ENCODE measurements around the gene PREX1. TPM values are rescaled to one million over a fixed set of nuclear protein-coding genes. Genes with fewer than 3 reads are reported as not detected.

Gene PREX1
- total RNA-seq, 1 experiment from 2014 or later: 9.5 TPM

DNA sequence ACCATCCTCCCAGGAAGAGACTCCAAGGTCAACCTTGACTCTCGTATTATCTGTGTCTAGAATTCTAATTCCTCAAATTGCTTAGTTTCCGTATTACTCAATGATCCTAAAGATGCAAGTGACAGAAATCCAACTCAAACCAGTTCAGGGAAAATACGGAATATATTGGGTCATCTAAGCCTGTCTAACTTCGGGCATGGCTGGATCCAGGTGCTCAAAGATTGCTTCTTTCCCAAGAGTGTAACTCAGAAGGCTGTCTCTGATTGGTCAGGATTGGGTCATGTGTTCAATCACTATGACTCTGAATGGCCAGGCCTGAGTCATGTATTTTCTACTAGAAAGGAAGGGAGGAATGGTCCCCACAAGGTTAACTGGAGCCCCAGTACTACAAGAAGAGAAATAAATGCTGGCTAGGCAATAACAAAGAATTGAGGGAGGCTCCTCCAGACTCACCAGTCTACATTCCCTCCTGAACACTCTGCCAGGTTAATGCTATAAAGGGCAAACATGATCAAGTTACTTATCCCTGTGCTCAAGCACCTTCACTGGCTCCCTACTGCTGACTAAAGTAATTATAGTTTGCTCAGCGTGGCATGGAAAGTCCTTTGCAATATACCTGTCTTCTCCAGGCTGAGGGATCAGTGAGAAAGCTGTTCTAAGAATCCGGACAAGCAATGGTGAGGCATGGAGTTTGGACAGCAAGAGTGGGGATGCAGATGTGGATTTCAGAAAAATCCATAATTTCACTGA lies 15.4 kb upstream of the PREX1 start:
- no peak overlapping the region for H3K4me3 Mint-ChIP-seq (ENCODE audit: unreplicated experiment)
- TF ChIP-seq, protein P1, sequence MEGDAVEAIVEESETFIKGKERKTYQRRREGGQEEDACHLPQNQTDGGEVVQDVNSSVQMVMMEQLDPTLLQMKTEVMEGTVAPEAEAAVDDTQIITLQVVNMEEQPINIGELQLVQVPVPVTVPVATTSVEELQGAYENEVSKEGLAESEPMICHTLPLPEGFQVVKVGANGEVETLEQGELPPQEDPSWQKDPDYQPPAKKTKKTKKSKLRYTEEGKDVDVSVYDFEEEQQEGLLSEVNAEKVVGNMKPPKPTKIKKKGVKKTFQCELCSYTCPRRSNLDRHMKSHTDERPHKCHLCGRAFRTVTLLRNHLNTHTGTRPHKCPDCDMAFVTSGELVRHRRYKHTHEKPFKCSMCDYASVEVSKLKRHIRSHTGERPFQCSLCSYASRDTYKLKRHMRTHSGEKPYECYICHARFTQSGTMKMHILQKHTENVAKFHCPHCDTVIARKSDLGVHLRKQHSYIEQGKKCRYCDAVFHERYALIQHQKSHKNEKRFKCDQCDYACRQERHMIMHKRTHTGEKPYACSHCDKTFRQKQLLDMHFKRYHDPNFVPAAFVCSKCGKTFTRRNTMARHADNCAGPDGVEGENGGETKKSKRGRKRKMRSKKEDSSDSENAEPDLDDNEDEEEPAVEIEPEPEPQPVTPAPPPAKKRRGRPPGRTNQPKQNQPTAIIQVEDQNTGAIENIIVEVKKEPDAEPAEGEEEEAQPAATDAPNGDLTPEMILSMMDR (IDR thresholded peaks at IDR 0.05; ENCODE audit: insufficient read depth in 1 of 2, low read depth in 1 of 2, low read length in 1 of 2, severe bottlenecking in 1 of 2, unreplicated experiment in 1 of 2): no peak
- H3K9me3 Mint-ChIP-seq (ENCODE audit: unreplicated experiment): no peaks in the 10 kb centered on the region
- no peaks in the 10 kb centered on the region for H3K9me3 ChIP-seq
- no peaks in the 10 kb centered on the region for H3K4me1 Mint-ChIP-seq (ENCODE audit: low read depth, unreplicated experiment)
- peaks cover 5% of the 10 kb centered on the region for H3K27me3 Mint-ChIP-seq (ENCODE audit: insufficient read depth, unreplicated experiment)
- no peaks in the 10 kb centered on the region for H3K36me3 Mint-ChIP-seq (ENCODE audit: insufficient read depth, unreplicated experiment)
- H3K27ac Mint-ChIP-seq (ENCODE audit: unreplicated experiment): no peak overlapping the region
- H3K36me3 ChIP-seq (ENCODE audit: control insufficient read depth, insufficient read depth, low read length): no peaks in the 10 kb centered on the region
- ChIA-PET CTCF (no interaction called here), POLR2A (no interaction called here)
- no TSS peak for BruUV-seq (replicated peaks)
- intact Hi-C loops (cut with micrococcal nuclease; ENCODE audit: unreplicated experiment): no loop called here
- no peaks in the 10 kb centered on the region for H3K4me1 ChIP-seq
- DNase-seq: no peak
- H3K4me3 ChIP-seq (ENCODE audit: low read depth, low read length): no peak overlapping the region
- no peaks in the 10 kb centered on the region for H3K27me3 ChIP-seq (replicated peaks; ENCODE audit: control insufficient read depth, insufficient read depth, low read length)

DNA sequence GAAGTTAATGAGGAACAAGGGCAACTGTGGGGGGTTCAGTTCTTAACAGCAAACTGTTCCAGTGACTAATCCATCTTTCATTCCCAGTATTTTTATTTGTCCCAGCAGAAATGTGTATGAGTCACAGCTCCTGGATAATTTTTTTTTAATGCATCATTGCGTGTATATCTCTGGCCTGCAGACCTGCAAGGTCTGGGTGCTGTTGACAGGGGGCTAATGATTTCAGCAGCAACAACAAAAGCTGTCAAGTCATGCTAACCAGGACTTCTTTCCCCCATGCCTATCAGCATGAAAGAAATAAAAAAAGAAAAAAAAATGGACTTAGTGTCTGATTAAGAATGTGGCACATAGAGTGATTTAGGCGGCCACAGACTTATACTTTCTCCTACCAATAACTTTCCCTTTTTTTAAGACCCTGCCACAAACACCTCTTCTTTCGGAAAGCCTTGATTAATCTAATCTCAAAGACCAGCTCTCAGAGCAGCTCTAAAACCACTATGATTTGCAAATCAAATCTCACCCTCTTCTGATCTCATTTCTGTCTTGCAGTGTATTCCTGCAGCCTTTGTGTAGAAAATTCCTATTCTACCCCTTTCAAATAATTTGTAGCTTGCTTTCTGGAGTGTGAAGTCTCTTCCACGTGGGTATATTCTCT lies 14.2 kb upstream of the PREX1 start:
- intact Hi-C loops (cut with micrococcal nuclease; ENCODE audit: unreplicated experiment): no loop called here
- POLR2A ChIA-PET: no interaction called here
- Histone ChIP-seq H3K27me3 (replicated peaks; ENCODE audit: control insufficient read depth, insufficient read depth, low read length) (no peaks in the 10 kb centered on the region), H3K4me3 (ENCODE audit: low read depth, low read length) (no peak overlapping the region), H3K4me1 (no peaks in the 10 kb centered on the region), H3K36me3 (ENCODE audit: control insufficient read depth, insufficient read depth, low read length) (no peaks in the 10 kb centered on the region), H3K9me3 (no peaks in the 10 kb centered on the region)
- CTCF ChIA-PET: no interaction called here
- Mint-ChIP-seq H3K27ac (ENCODE audit: unreplicated experiment) (no peak overlapping the region), H3K4me1 (ENCODE audit: low read depth, unreplicated experiment) (no peaks in the 10 kb centered on the region), H3K4me3 (ENCODE audit: unreplicated experiment) (no peak overlapping the region), H3K36me3 (ENCODE audit: insufficient read depth, unreplicated experiment) (no peaks in the 10 kb centered on the region), H3K9me3 (ENCODE audit: unreplicated experiment) (no peaks in the 10 kb centered on the region), H3K27me3 (ENCODE audit: insufficient read depth, unreplicated experiment) (peaks cover 9% of the 10 kb centered on the region)
- DNase-seq: no peak
- no TSS peak for BruUV-seq (replicated peaks)
- TF ChIP-seq, protein P1 (IDR thresholded peaks at IDR 0.05; ENCODE audit: insufficient read depth in 1 of 2, low read depth in 1 of 2, low read length in 1 of 2, severe bottlenecking in 1 of 2, unreplicated experiment in 1 of 2): no peak

DNA sequence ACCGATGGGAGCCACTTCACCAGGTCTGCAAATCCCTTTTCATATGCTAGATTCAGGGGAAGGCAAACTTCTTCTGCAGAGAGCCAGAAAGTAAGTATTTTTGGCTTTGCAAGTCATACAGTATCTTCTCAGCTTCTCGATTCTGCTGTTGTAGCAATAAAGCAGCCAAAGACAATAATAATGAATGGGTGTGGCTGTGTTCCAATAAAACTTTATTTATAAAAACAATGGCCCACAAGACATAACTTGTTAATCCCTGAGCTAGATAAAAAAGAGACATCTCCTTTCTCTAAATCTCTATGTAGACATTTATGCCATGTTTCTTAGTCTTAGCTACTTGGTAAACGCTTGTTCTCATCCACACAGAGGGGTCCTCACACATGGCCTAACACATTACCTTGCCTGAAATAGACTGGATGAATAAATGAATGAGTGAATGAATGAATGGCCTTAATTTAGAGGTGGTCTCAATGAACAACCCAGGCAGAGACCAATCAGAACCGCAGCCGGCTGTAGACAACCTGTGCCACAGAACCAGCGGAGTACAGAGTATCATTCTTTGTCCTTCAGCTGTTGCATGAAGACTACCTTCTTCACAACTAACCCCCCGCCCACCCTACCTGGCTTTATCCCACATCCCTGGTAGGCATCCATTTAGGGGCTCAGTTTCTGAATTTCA lies 13.5 kb upstream of the PREX1 start:
- CTCF ChIA-PET: interaction anchor here (0.6 to 1.5 kb wide), 2 partner anchors 184 to 857 kb away, joined by 4 to 6 read pairs; no protein-coding TSS in a partner anchor
- no TSS peak for BruUV-seq (replicated peaks)
- Mint-ChIP-seq H3K9me3 (ENCODE audit: unreplicated experiment) (no peaks in the 10 kb centered on the region), H3K4me1 (ENCODE audit: low read depth, unreplicated experiment) (no peaks in the 10 kb centered on the region), H3K27me3 (ENCODE audit: insufficient read depth, unreplicated experiment) (peaks cover 9% of the 10 kb centered on the region), H3K27ac (ENCODE audit: unreplicated experiment) (no peak overlapping the region), H3K36me3 (ENCODE audit: insufficient read depth, unreplicated experiment) (no peaks in the 10 kb centered on the region), H3K4me3 (ENCODE audit: unreplicated experiment) (no peak overlapping the region)
- no peak for DNase-seq
- Histone ChIP-seq H3K36me3 (ENCODE audit: control insufficient read depth, insufficient read depth, low read length) (no peaks in the 10 kb centered on the region), H3K27me3 (replicated peaks; ENCODE audit: control insufficient read depth, insufficient read depth, low read length) (no peaks in the 10 kb centered on the region), H3K4me1 (no peaks in the 10 kb centered on the region), H3K9me3 (no peaks in the 10 kb centered on the region), H3K4me3 (ENCODE audit: low read depth, low read length) (no peak overlapping the region)
- TF ChIP-seq, protein P1 (IDR thresholded peaks at IDR 0.05; ENCODE audit: insufficient read depth in 1 of 2, low read depth in 1 of 2, low read length in 1 of 2, severe bottlenecking in 1 of 2, unreplicated experiment in 1 of 2): no peak
- intact Hi-C loops (cut with micrococcal nuclease; ENCODE audit: unreplicated experiment): no loop called here
- POLR2A ChIA-PET: no interaction called here

Data from Caco-2 (cell line).